Endothelial cell of umbilical vein (primary cell): ENCODE measurements around the gene CFAP45. TPM values are rescaled to one million over a fixed set of nuclear protein-coding genes. Genes with fewer than 3 reads are reported as not detected.

ENCODE experiments used
- BruUV-seq: library from RNA; stranded (reverse); fragments of 400-500 nt; replicated peaks from 2 replicates; lab custom pipeline; 2021; lab: Mats Ljungman, UMichigan
- CTCF ChIA-PET: fragments of 300-600, 350-600 bp; sonication (Branson Sonifier 250); formaldehyde crosslinking; loops from one replicate; lab custom pipeline; 2021; ENCODE audit warnings: antibody characterized with exemption, inconsistent platforms; lab: Charles Lee
- POLR2A ChIA-PET: fragments of 300-600, 350-600 bp; sonication (Branson Sonifier 250); formaldehyde crosslinking; loops from one replicate; lab custom pipeline; 2021; ENCODE audit warnings: antibody characterized with exemption, inconsistent platforms; lab: Charles Lee
- DNase-seq: peaks from one replicate; pipeline ENCODE4 v3.0.0-alpha.2; 2011; ENCODE audit warnings: low read depth, low spot score
- FAIRE-seq: peaks from 2 replicates; lab custom pipeline; 2011; peaks lifted over from hg19 to GRCh38; lab: Jason Lieb, UNC
- H2AFZ ChIP-seq: 2 replicates; pipeline ENCODE4 v1.6.0; 2012; ENCODE audit warnings: low read depth, low read length, control low read depth, inconsistent platforms
- H3K27ac ChIP-seq: 2 replicates; pipeline ENCODE4 v1.5.1; 2011; ENCODE audit warnings: low read depth, mild to moderate bottlenecking, control low read depth, low read length, moderate library complexity; ENCODE audit not compliant: insufficient read depth
- H3K27me3 ChIP-seq, 2 experiments: 2 replicates each; pipeline versions ENCODE4 v1.6.0 to v1.6.1; 2011; ENCODE audit warnings: low read length in 2 of 2, mixed read lengths in 1 of 2; ENCODE audit not compliant: control insufficient read depth in 2 of 2, insufficient read depth in 2 of 2
- H3K36me3 ChIP-seq, 2 experiments: 2 replicates in 1 of 2; 3 replicates in 1 of 2; pipeline ENCODE4 v1.5.1; 2011; ENCODE audit warnings: low read length in 2 of 2, mild to moderate bottlenecking in 1 of 2, moderate library complexity in 1 of 2; ENCODE audit not compliant: control insufficient read depth in 2 of 2, insufficient read depth in 2 of 2; ENCODE audit errors: extremely low read depth in 1 of 2
- H3K4me1 ChIP-seq: 3 replicates; pipeline ENCODE4 v1.5.1; 2011; ENCODE audit warnings: mild to moderate bottlenecking, low read length; ENCODE audit not compliant: control insufficient read depth, insufficient read depth; ENCODE audit errors: extremely low read depth
- H3K4me2 ChIP-seq: 2 replicates; pipeline ENCODE4 v1.6.1; 2011; ENCODE audit warnings: low read length, control low read depth, mixed read lengths; ENCODE audit not compliant: insufficient read depth
- H3K4me3 ChIP-seq, 3 experiments: fragments of 200-600 bp in 1 of 3; sonication (generic), shearing (Covaris generic) in 1 of 3; replicated peaks in 1 of 3; 2 replicates each; pipeline ENCODE4 v1.5.1; 2011 to 2016; ENCODE audit warnings: control low read depth in 3 of 3, low read length in 3 of 3, mild to moderate bottlenecking in 2 of 3, inconsistent platforms in 1 of 3, low read depth in 1 of 3, moderate library complexity in 1 of 3; ENCODE audit not compliant: insufficient read depth in 1 of 3
- H3K79me2 ChIP-seq: 2 replicates; pipeline ENCODE4 v1.6.0; 2012; ENCODE audit warnings: low read length, inconsistent platforms; ENCODE audit not compliant: control insufficient read depth, insufficient read depth
- H3K9ac ChIP-seq: replicated peaks from 2 replicates; pipeline ENCODE3; 2011; ENCODE audit warnings: low read length, control low read depth; ENCODE audit not compliant: insufficient read depth; ENCODE audit errors: extremely low read depth
- H3K9me1 ChIP-seq: replicated peaks from 3 replicates; pipeline ENCODE4 v1.6.0; 2011; ENCODE audit warnings: mild to moderate bottlenecking, low read length; ENCODE audit not compliant: control insufficient read depth, insufficient read depth; ENCODE audit errors: extremely low read depth
- H3K9me3 ChIP-seq: replicated peaks from 2 replicates; pipeline ENCODE4 v1.5.1; 2012; ENCODE audit warnings: low read length, inconsistent platforms; ENCODE audit not compliant: control insufficient read depth, insufficient read depth
- H4K20me1 ChIP-seq: replicated peaks from 2 replicates; pipeline ENCODE3; 2011; ENCODE audit warnings: mild to moderate bottlenecking, low read length; ENCODE audit not compliant: control insufficient read depth, insufficient read depth; ENCODE audit errors: extremely low read depth
- CTCF ChIP-seq, 2 donors: IDR thresholded peaks; 1 replicate in 1 of 2; 2 replicates in 1 of 2; pipeline ENCODE4 v1.5.1; 2011; ENCODE audit warnings: low read length in 2 of 2, mild to moderate bottlenecking in 2 of 2, moderate library complexity in 2 of 2, control low read depth in 1 of 2, inconsistent platforms in 1 of 2, low read depth in 1 of 2; ENCODE audit not compliant: insufficient read depth in 1 of 2; ENCODE audit errors: extremely low read depth in 1 of 2
- JUN ChIP-seq: IDR thresholded peaks from 2 replicates; pipeline ENCODE4 v1.6.1; 2011; ENCODE audit warnings: borderline replicate concordance, low read depth; ENCODE audit not compliant: insufficient read length, insufficient read depth
- POLR2AphosphoS5 ChIP-seq: IDR thresholded peaks from 2 replicates; pipeline ENCODE4 v1.6.1; 2012; ENCODE audit warnings: low read depth, mild to moderate bottlenecking, control low read depth, low read length, moderate library complexity; ENCODE audit not compliant: insufficient read depth
- dilution Hi-C: fragments of 300-500 bp; cut with MboI; formaldehyde crosslinking; loops from one replicate; pipeline ENCODE4 v1.15.0; 2019; ENCODE audit warnings: low sequenced_read_pairs; ENCODE audit not compliant: extremely low pct_ligation_motif_present
- intact Hi-C: fragments of 100-400 bp; cut with micrococcal nuclease; formaldehyde crosslinking; loops from one replicate; pipeline ENCODE4 v1.10.0; 2022
- polyA plus RNA-seq, 4 experiments: library from polyadenylated mRNA; depleted of rRNA in 3 of 4; stranded (reverse) in 3 of 4; unstranded in 1 of 4; fragments of >200 nt; gene quantifications; 2 replicates each; pipeline versions ENCODE4 v1.2.1 to v1.2.3, GENCODE V29; 2011 to 2012; ENCODE audit warnings: missing spikeins in 1 of 4
- total RNA-seq: library from RNA; stranded (reverse); gene quantifications from 2 replicates; pipeline ENCODE4 v1.2.3, GENCODE V29; 2021

CFAP45 gene
- total and polyA plus RNA-seq, 2 donors (not counting 3 experiments of a cell fraction or from before 2014, with no cell fraction given), result 0.25 to 2.5 TPM

DNA sequence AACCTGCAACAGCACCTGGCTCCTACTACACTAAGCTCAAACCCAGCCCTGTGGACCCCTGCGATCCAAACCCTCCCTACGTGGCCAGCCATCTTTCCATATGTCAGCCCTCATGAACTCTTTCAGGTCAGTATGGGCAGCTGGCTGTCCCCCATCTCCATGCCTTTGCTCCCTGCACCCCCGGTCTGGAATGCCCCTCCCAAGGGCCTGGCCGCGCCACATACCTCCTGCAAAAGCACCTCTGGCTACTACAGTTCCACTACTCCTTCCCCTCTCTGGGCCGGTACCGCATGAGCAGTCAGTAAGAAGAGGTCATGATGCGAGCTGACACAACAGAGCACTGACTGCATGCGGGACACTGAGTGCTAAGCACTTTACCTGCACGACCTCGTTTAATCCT, 35.3 kb upstream of the CFAP45 start:
- TF ChIP-seq CTCF (IDR thresholded peaks at IDR 0.05; ENCODE audit: extremely low read depth in 1 of 2, insufficient read depth in 1 of 2, low read depth in 1 of 2, low read length in 2 of 2) (no peak), POLR2AphosphoS5 (no peak), JUN (no peak)
- CTCF ChIA-PET, result interaction anchor here (0.6 to 13.3 kb wide), 5 partner anchors 10 to 441 kb away, joined by 3 to 169 read pairs (median 4); partner anchors contain the start of gene IGSF9
- H3K4me2 ChIP-seq, result no peak overlapping the region
- no peak for FAIRE-seq
- POLR2A ChIA-PET, result no interaction called here
- H3K79me2 ChIP-seq, result no peaks in the 10 kb centered on the region
- H3K27ac ChIP-seq, result no peak overlapping the region
- H2AFZ ChIP-seq, result no peak overlapping the region
- no TSS peak for BruUV-seq
- dilution Hi-C loops (no loop called here), intact Hi-C loops (loop anchor here (5.0 kb wide), 1 partner anchor 162 kb away; the partner anchor contains the start of gene IGSF8)
- no peak overlapping the region for H3K9ac ChIP-seq
- H3K4me1 ChIP-seq, result no peaks in the 10 kb centered on the region
- H4K20me1 ChIP-seq, result no peaks in the 10 kb centered on the region
- no peaks in the 10 kb centered on the region for H3K9me3 ChIP-seq
- H3K9me1 ChIP-seq, result no peaks in the 10 kb centered on the region
- DNase-seq, result no peak
- no peaks in the 10 kb centered on the region for H3K36me3 ChIP-seq
- H3K4me3 ChIP-seq, result no peak overlapping the region
- H3K27me3 ChIP-seq, result peaks cover 0 to 14% of the 10 kb centered on the region in 2 experiments
